ENCODE results near the gene NFYB.

NFYB gene

DNA sequence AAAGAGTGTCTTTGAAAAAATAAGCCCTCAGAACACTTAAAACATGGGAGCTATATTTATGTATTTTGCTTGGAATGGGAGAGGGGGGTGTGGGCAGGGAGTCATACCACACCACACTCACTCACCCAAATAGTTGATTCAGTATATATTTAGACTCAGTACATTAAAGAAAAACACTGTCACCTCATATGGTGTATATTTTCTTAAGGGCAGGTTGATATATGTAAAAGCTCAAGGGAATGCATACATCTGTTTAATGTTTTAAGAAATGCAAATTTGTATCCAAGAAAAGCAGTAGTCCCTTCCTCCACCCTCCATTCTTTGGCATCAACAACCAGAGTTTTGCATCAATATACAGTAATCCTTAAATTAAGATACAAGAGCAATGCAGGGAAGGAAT is 1.4 kb downstream of the NFYB start:
- no peak overlapping the region for H2BK5ac ChIP-seq (ENCODE audit: low read depth, low read length, poor library complexity, severe bottlenecking)
- no peaks in the 10 kb centered on the region for H3K9me3 ChIP-seq (ENCODE audit: control insufficient read depth, low read length)
- no peak overlapping the region for H4K8ac ChIP-seq (ENCODE audit: low read length)
- no peak overlapping the region for H3K23ac ChIP-seq (ENCODE audit: low read length in 2 of 2)
- H2BK15ac ChIP-seq (ENCODE audit: low read depth, poor library complexity, severe bottlenecking): no peak overlapping the region
- DNase-seq: peak; percentile 11
- no peak overlapping the region for H3K18ac ChIP-seq (ENCODE audit: low read depth in 1 of 2, low read length in 2 of 2)
- H2AFZ ChIP-seq (ENCODE audit: low read depth, low read length): no peak overlapping the region
- peaks cover 7 to 36% of the 10 kb centered on the region in 2 experiments for H3K36me3 ChIP-seq (ENCODE audit: control insufficient read depth in 1 of 2, insufficient read depth in 2 of 2, low read depth in 1 of 2, low read length in 2 of 2)
- no peak overlapping the region for H3K14ac ChIP-seq (ENCODE audit: low read length in 2 of 2)
- H2BK12ac ChIP-seq (ENCODE audit: low read length in 2 of 2): no peak overlapping the region
- peak overlapping the region in 1 of 2 experiments; percentile 90 for H3K4me3 ChIP-seq (ENCODE audit: insufficient read depth in 1 of 2, low read depth in 1 of 2, low read length in 2 of 2)
- H3K4ac ChIP-seq (ENCODE audit: low read depth in 1 of 2, low read length in 2 of 2): no peak overlapping the region
- peaks cover 15% of the 10 kb centered on the region for H3K79me1 ChIP-seq (replicated peaks; ENCODE audit: low read length, poor library complexity, severe bottlenecking)
- no peak overlapping the region for H2AK5ac ChIP-seq (ENCODE audit: low read length, severe bottlenecking)
- no peak overlapping the region for H4K91ac ChIP-seq (ENCODE audit: low read length)
- H3K9ac ChIP-seq (ENCODE audit: low read length): peak overlapping the region; percentile 93
- H2BK120ac ChIP-seq (ENCODE audit: low read depth, low read length): no peak overlapping the region
- H3K27me3 ChIP-seq (ENCODE audit: control insufficient read depth in 1 of 2, insufficient read depth in 1 of 2, low read length in 2 of 2): no peaks in the 10 kb centered on the region
- H3K4me1 ChIP-seq (ENCODE audit: control insufficient read depth, insufficient read depth, low read depth, low read length): peaks cover 10% of the 10 kb centered on the region
- peak overlapping the region; percentile 53 for H3K4me2 ChIP-seq (ENCODE audit: low read length, poor library complexity, severe bottlenecking)
- no peak overlapping the region for H3K27ac ChIP-seq (ENCODE audit: low read length, poor library complexity, severe bottlenecking)

DNA sequence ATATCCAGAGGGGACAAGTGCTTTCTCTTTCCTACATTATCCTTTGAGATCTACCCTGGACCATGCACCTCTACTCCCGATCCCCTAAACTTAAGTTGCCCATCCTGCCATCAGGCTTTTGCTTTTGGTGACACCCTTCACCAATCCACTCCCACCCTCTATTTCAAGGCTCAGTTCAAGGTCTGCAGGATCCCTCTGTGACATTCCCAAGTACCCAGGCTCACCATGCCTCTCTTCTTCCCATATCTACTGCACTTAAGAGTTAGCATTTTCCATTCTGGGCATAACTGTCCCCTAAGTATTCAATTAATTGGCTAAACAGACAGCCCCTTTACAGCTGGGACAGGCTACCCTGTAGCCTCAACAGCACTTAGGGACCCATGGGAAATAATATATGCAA is 3.1 kb downstream of the NFYB start:
- H3K4me1 ChIP-seq (ENCODE audit: control insufficient read depth, insufficient read depth, low read depth, low read length): peaks cover 10% of the 10 kb centered on the region
- H2BK120ac ChIP-seq (ENCODE audit: low read depth, low read length): no peak overlapping the region
- H3K4ac ChIP-seq (ENCODE audit: low read depth in 1 of 2, low read length in 2 of 2): no peak overlapping the region
- H3K79me1 ChIP-seq (replicated peaks; ENCODE audit: low read length, poor library complexity, severe bottlenecking): peaks cover 16% of the 10 kb centered on the region
- no peak overlapping the region for H3K14ac ChIP-seq (ENCODE audit: low read length in 2 of 2)
- no peaks in the 10 kb centered on the region for H3K27me3 ChIP-seq (ENCODE audit: control insufficient read depth in 1 of 2, insufficient read depth in 1 of 2, low read length in 2 of 2)
- H3K23ac ChIP-seq (ENCODE audit: low read length in 2 of 2): no peak overlapping the region
- no peaks in the 10 kb centered on the region for H3K9me3 ChIP-seq (ENCODE audit: control insufficient read depth, low read length)
- no peak overlapping the region for H2AK5ac ChIP-seq (ENCODE audit: low read length, severe bottlenecking)
- no peak overlapping the region for H3K4me3 ChIP-seq (ENCODE audit: insufficient read depth in 1 of 2, low read depth in 1 of 2, low read length in 2 of 2)
- no peak overlapping the region for H3K27ac ChIP-seq (ENCODE audit: low read length, poor library complexity, severe bottlenecking)
- H4K91ac ChIP-seq (ENCODE audit: low read length): no peak overlapping the region
- DNase-seq: no peak
- no peak overlapping the region for H4K8ac ChIP-seq (ENCODE audit: low read length)
- WGBS: 97% methylated on average over 1 of the region's 1 CpG
- no peak overlapping the region for H2BK15ac ChIP-seq (ENCODE audit: low read depth, poor library complexity, severe bottlenecking)
- no peak overlapping the region for H2BK5ac ChIP-seq (ENCODE audit: low read depth, low read length, poor library complexity, severe bottlenecking)
- H2BK12ac ChIP-seq (ENCODE audit: low read length in 2 of 2): no peak overlapping the region
- H3K18ac ChIP-seq (ENCODE audit: low read depth in 1 of 2, low read length in 2 of 2): no peak overlapping the region
- peaks cover 7 to 51% of the 10 kb centered on the region in 2 experiments for H3K36me3 ChIP-seq (ENCODE audit: control insufficient read depth in 1 of 2, insufficient read depth in 2 of 2, low read depth in 1 of 2, low read length in 2 of 2)
- H2AFZ ChIP-seq (ENCODE audit: low read depth, low read length): no peak overlapping the region
- no peak overlapping the region for H3K9ac ChIP-seq (ENCODE audit: low read length)
- H3K4me2 ChIP-seq (ENCODE audit: low read length, poor library complexity, severe bottlenecking): no peak overlapping the region

DNA sequence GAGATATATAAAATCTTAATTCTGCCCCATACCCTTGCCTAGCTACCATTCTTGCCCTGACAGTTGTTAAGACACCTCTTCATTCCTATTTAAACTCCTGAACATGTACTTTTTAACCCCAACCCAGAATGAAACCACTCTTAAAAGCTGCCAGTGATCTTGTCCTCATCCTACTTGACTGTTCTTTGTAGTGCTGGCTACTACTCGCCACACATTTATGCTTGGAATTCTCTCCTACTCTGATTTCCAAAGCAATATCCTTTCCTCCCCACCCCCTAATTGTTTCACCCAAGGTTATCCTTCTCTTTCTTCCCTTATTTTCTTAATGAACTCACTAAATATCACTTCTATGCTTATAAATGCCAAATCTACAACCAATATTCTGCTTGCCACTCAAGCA is 4.1 kb downstream of the NFYB start:
- Histone ChIP-seq H2AFZ (ENCODE audit: low read depth, low read length) (no peak overlapping the region), H2BK12ac (ENCODE audit: low read length in 2 of 2) (no peak overlapping the region), H3K4me1 (ENCODE audit: control insufficient read depth, insufficient read depth, low read depth, low read length) (peaks cover 10% of the 10 kb centered on the region), H2BK120ac (ENCODE audit: low read depth, low read length) (no peak overlapping the region), H3K79me1 (replicated peaks; ENCODE audit: low read length, poor library complexity, severe bottlenecking) (peaks cover 23% of the 10 kb centered on the region), H3K18ac (ENCODE audit: low read depth in 1 of 2, low read length in 2 of 2) (no peak overlapping the region), H3K4ac (ENCODE audit: low read depth in 1 of 2, low read length in 2 of 2) (no peak overlapping the region), H3K4me3 (ENCODE audit: insufficient read depth in 1 of 2, low read depth in 1 of 2, low read length in 2 of 2) (no peak overlapping the region), H2AK5ac (ENCODE audit: low read length, severe bottlenecking) (peak overlapping the region; percentile 36), H4K91ac (ENCODE audit: low read length) (no peak overlapping the region), H3K27me3 (ENCODE audit: control insufficient read depth in 1 of 2, insufficient read depth in 1 of 2, low read length in 2 of 2) (no peaks in the 10 kb centered on the region), H3K23ac (ENCODE audit: low read length in 2 of 2) (no peak overlapping the region), H3K27ac (ENCODE audit: low read length, poor library complexity, severe bottlenecking) (no peak overlapping the region), H3K14ac (ENCODE audit: low read length in 2 of 2) (no peak overlapping the region), H3K9ac (ENCODE audit: low read length) (no peak overlapping the region), H2BK5ac (ENCODE audit: low read depth, low read length, poor library complexity, severe bottlenecking) (no peak overlapping the region), H4K8ac (ENCODE audit: low read length) (no peak overlapping the region), H2BK15ac (ENCODE audit: low read depth, poor library complexity, severe bottlenecking) (no peak overlapping the region), H3K36me3 (ENCODE audit: control insufficient read depth in 1 of 2, insufficient read depth in 2 of 2, low read depth in 1 of 2, low read length in 2 of 2) (peaks cover 9 to 61% of the 10 kb centered on the region in 2 experiments), H3K9me3 (ENCODE audit: control insufficient read depth, low read length) (no peaks in the 10 kb centered on the region), H3K4me2 (ENCODE audit: low read length, poor library complexity, severe bottlenecking) (no peak overlapping the region)
- 65% methylated on average over 1 of the region's 1 CpG for WGBS
- DNase-seq: no peak

DNA sequence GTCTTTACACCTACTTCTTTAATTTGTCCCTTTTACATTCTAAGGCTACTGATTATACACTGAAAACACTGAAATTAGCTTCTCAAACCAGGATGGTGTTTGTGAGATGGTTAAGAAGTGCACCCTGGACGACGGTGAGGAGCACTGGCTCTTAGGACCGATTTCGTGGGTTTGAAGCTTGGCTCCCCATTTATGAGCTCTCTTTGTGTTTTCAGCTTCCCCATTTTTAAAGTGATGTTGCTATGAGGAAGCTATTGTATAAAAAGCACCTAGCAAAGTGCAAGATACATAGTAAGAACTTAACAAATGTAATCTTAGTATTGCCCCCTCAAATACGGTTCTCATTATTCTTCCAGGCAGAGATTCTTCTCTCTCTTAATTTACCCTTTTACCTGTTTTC is 4.7 kb downstream of the NFYB start:
- H4K91ac ChIP-seq (ENCODE audit: low read length): no peak overlapping the region
- peaks cover 4% of the 10 kb centered on the region for H3K4me1 ChIP-seq (ENCODE audit: control insufficient read depth, insufficient read depth, low read depth, low read length)
- H2BK5ac ChIP-seq (ENCODE audit: low read depth, low read length, poor library complexity, severe bottlenecking): no peak overlapping the region
- no peak overlapping the region for H3K18ac ChIP-seq (ENCODE audit: low read depth in 1 of 2, low read length in 2 of 2)
- no peak overlapping the region for H3K4ac ChIP-seq (ENCODE audit: low read depth in 1 of 2, low read length in 2 of 2)
- no peaks in the 10 kb centered on the region for H3K27me3 ChIP-seq (ENCODE audit: control insufficient read depth in 1 of 2, insufficient read depth in 1 of 2, low read length in 2 of 2)
- H3K79me1 ChIP-seq (replicated peaks; ENCODE audit: low read length, poor library complexity, severe bottlenecking): peaks cover 23% of the 10 kb centered on the region
- no peak overlapping the region for H3K27ac ChIP-seq (ENCODE audit: low read length, poor library complexity, severe bottlenecking)
- H2BK120ac ChIP-seq (ENCODE audit: low read depth, low read length): no peak overlapping the region
- H3K23ac ChIP-seq (ENCODE audit: low read length in 2 of 2): no peak overlapping the region
- WGBS: 96% methylated on average over 5 of the region's 5 CpGs
- H3K4me3 ChIP-seq (ENCODE audit: insufficient read depth in 1 of 2, low read depth in 1 of 2, low read length in 2 of 2): no peak overlapping the region
- no peak overlapping the region for H2BK15ac ChIP-seq (ENCODE audit: low read depth, poor library complexity, severe bottlenecking)
- no peak overlapping the region for H3K4me2 ChIP-seq (ENCODE audit: low read length, poor library complexity, severe bottlenecking)
- no peak overlapping the region for H2AK5ac ChIP-seq (ENCODE audit: low read length, severe bottlenecking)
- no peak overlapping the region for H2BK12ac ChIP-seq (ENCODE audit: low read length in 2 of 2)
- no peaks in the 10 kb centered on the region for H3K9me3 ChIP-seq (ENCODE audit: control insufficient read depth, low read length)
- DNase-seq: no peak
- H3K9ac ChIP-seq (ENCODE audit: low read length): no peak overlapping the region
- H2AFZ ChIP-seq (ENCODE audit: low read depth, low read length): no peak overlapping the region
- peaks cover 9 to 64% of the 10 kb centered on the region in 2 experiments for H3K36me3 ChIP-seq (ENCODE audit: control insufficient read depth in 1 of 2, insufficient read depth in 2 of 2, low read depth in 1 of 2, low read length in 2 of 2)
- no peak overlapping the region for H3K14ac ChIP-seq (ENCODE audit: low read length in 2 of 2)
- H4K8ac ChIP-seq (ENCODE audit: low read length): no peak overlapping the region
